GM12872 (cell line): ENCODE results near the gene TMEM233.

Source experiments
- CTCF ChIP-seq: IDR thresholded peaks from 3 replicates; pipeline ENCODE4 v1.5.1; 2011; ENCODE audit warnings: low read depth, mild to moderate bottlenecking, low read length, moderate library complexity; ENCODE audit not compliant: insufficient read depth

The TMEM233 gene

GRCh38 chr12:119573086-119573485, 20.5 kb upstream of the TMEM233 start:
- no peak for TF ChIP-seq CTCF

- TF ChIP-seq CTCF = no peak
These were observed 19.3 kb upstream of the TMEM233 start for GRCh38 chr12:119574255-119574654.

- TF ChIP-seq CTCF = no peak
These were observed 17.3 kb upstream of the TMEM233 start for GRCh38 chr12:119576118-119576810.

GRCh38 chr12:119576915-119577314, 16.7 kb upstream of the TMEM233 start:
- no peak for TF ChIP-seq CTCF

- no peak for TF ChIP-seq CTCF
These were observed 15.5 kb upstream of the TMEM233 start for GRCh38 chr12:119578112-119578511.

GRCh38 chr12:119589097-119589496, 4.5 kb upstream of the TMEM233 start:
- no peak for TF ChIP-seq CTCF

- no peak for TF ChIP-seq CTCF
These were observed 3.9 kb upstream of the TMEM233 start for GRCh38 chr12:119589634-119590033.
